B cell (primary cell): ENCODE results near the gene PPP2R2D.

Experiments used
- CTCF ChIP-seq: fragments of 200-600 bp; IDR thresholded peaks from one replicate; pipeline ENCODE4 v1.8.0; 2022; ENCODE audit warnings: antibody characterized with exemption, mild to moderate bottlenecking
- EZH2 ChIP-seq: IDR thresholded peaks from 2 replicates; pipeline ENCODE4 v1.6.1; 2012; ENCODE audit warnings: borderline replicate concordance, low read depth, mild to moderate bottlenecking, moderate library complexity, low read length; ENCODE audit not compliant: insufficient read depth, poor library complexity, severe bottlenecking

- TF ChIP-seq CTCF (no peak), EZH2 (no peak)
These were observed 29.2 kb upstream of the PPP2R2D start for GRCh38 chr10:131871673-131872005.
